ENCODE measurements around the gene TGFBI. TPM values are rescaled to one million over a fixed set of nuclear protein-coding genes. Genes with fewer than 3 reads are reported as not detected.
A peak's percentile ranks its signal among the peaks of the same experiment; 100 is the strongest.

The TGFBI gene
- total and polyA plus RNA-seq, 2 donors (not counting 1 experiment from before 2014, with no cell fraction given): 398 to 889 TPM

DNA sequence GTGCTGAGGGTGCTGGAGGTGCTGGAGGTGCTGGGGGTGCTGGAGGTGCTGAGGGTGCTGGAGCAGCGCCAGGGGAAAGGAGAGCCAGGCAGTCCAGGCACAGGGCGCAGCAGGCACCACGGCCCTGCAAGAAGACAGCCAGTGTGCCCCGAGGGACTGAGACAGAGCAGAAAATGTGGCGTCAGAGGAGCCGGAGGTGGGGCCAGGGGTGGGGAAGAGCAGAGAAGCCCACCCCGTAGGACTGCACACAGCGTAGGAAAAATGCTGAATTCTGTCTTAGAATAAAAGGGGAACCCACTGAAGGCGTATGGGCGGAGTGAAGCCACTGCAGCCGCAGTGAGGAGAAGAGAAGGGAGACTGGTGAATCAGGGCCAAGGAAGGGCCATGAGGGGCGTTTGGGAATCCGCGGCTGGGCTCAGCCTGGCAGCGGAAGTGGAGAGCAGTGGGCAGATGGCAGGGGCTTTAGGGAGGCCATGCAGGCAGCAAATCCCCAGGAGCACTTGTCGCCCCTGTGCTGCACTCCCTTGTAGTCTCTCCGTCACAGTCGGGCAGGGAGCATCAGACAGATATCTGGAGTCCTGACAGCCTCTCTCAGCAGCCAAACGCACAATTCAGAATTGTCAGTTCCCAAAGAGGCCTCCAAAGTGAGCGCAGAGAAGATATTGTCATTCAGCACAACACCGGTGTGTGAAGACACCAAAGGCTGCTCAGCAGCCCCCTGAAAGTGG is 38.1 kb upstream of the TGFBI start:
- H3K27ac ChIP-seq (ENCODE audit: insufficient read depth, low read length): no peak overlapping the region
- no peaks in the 10 kb centered on the region for H3K36me3 ChIP-seq (ENCODE audit: control insufficient read depth, insufficient read depth, low read length)
- TF ChIP-seq, protein P1, sequence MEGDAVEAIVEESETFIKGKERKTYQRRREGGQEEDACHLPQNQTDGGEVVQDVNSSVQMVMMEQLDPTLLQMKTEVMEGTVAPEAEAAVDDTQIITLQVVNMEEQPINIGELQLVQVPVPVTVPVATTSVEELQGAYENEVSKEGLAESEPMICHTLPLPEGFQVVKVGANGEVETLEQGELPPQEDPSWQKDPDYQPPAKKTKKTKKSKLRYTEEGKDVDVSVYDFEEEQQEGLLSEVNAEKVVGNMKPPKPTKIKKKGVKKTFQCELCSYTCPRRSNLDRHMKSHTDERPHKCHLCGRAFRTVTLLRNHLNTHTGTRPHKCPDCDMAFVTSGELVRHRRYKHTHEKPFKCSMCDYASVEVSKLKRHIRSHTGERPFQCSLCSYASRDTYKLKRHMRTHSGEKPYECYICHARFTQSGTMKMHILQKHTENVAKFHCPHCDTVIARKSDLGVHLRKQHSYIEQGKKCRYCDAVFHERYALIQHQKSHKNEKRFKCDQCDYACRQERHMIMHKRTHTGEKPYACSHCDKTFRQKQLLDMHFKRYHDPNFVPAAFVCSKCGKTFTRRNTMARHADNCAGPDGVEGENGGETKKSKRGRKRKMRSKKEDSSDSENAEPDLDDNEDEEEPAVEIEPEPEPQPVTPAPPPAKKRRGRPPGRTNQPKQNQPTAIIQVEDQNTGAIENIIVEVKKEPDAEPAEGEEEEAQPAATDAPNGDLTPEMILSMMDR (conservative IDR thresholded peaks at IDR 0.05 in 1 of 2, IDR thresholded peaks at IDR 0.05 in 1 of 2; ENCODE audit: low read depth in 1 of 2, low read length in 2 of 2): no peak
- no peak for TF ChIP-seq EZH2 (IDR thresholded peaks at IDR 0.05; ENCODE audit: low read length, missing control alignments)
- H4K20me1 ChIP-seq (ENCODE audit: control insufficient read depth, extremely low read depth, insufficient read depth, low read length): no peaks in the 10 kb centered on the region
- H3K4me1 ChIP-seq (ENCODE audit: control insufficient read depth, extremely low read depth, insufficient read depth, low read length): peaks cover 25% of the 10 kb centered on the region
- no peak overlapping the region for H3K9ac ChIP-seq (ENCODE audit: insufficient read depth, low read length)
- H3K4me3 ChIP-seq (replicated peaks in 1 of 4; ENCODE audit: control extremely low read depth in 1 of 4, insufficient read depth in 1 of 4, low read depth in 3 of 4, low read length in 4 of 4): no peak overlapping the region
- no peaks in the 10 kb centered on the region for H3K9me3 ChIP-seq (ENCODE audit: control insufficient read depth, insufficient read depth, low read depth, low read length)
- H3K79me2 ChIP-seq (ENCODE audit: control insufficient read depth, insufficient read depth, low read length): no peaks in the 10 kb centered on the region
- H3K27me3 ChIP-seq (ENCODE audit: control insufficient read depth, insufficient read depth, low read length): no peaks in the 10 kb centered on the region
- no peak overlapping the region for H3K4me2 ChIP-seq (ENCODE audit: extremely low read depth, insufficient read depth, low read length)
- no peak for DNase-seq (ENCODE audit: low read depth in 2 of 2)
- H2AFZ ChIP-seq (ENCODE audit: low read length): no peak overlapping the region

DNA sequence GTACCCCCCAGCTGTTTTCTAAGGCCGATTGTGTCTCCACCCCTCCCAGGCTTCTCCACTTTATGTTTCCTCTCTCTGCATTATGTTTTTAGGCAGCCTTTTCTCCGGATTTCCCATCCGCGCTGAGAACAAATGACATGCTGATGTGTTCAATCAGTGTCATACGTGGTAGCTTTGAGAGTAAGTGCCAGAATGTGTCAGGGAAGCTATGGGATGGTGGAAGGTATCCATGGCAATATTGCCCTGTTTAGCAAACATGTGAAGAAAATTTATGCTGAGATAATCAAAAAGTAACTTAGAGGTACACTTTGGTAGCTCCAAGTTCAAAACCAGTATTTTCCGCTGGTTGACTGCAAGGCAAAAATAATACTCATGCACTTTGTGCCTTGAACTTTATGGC is 37.4 kb upstream of the TGFBI start:
- Histone ChIP-seq H3K4me1 (ENCODE audit: control insufficient read depth, extremely low read depth, insufficient read depth, low read length) (peaks cover 26% of the 10 kb centered on the region), H2AFZ (ENCODE audit: low read length) (no peak overlapping the region), H3K27me3 (ENCODE audit: control insufficient read depth, insufficient read depth, low read length) (no peaks in the 10 kb centered on the region), H4K20me1 (ENCODE audit: control insufficient read depth, extremely low read depth, insufficient read depth, low read length) (no peaks in the 10 kb centered on the region), H3K79me2 (ENCODE audit: control insufficient read depth, insufficient read depth, low read length) (no peaks in the 10 kb centered on the region), H3K27ac (ENCODE audit: insufficient read depth, low read length) (no peak overlapping the region), H3K4me3 (replicated peaks in 1 of 4; ENCODE audit: control extremely low read depth in 1 of 4, insufficient read depth in 1 of 4, low read depth in 3 of 4, low read length in 4 of 4) (no peak overlapping the region), H3K36me3 (ENCODE audit: control insufficient read depth, insufficient read depth, low read length) (no peaks in the 10 kb centered on the region), H3K9ac (ENCODE audit: insufficient read depth, low read length) (no peak overlapping the region), H3K9me3 (ENCODE audit: control insufficient read depth, insufficient read depth, low read depth, low read length) (no peaks in the 10 kb centered on the region), H3K4me2 (ENCODE audit: extremely low read depth, insufficient read depth, low read length) (no peak overlapping the region)
- TF ChIP-seq, protein P1 (conservative IDR thresholded peaks at IDR 0.05 in 1 of 2, IDR thresholded peaks at IDR 0.05 in 1 of 2; ENCODE audit: low read depth in 1 of 2, low read length in 2 of 2): no peak
- no peak for TF ChIP-seq EZH2 (IDR thresholded peaks at IDR 0.05; ENCODE audit: low read length, missing control alignments)
- DNase-seq (ENCODE audit: low read depth in 2 of 2): no peak

DNA sequence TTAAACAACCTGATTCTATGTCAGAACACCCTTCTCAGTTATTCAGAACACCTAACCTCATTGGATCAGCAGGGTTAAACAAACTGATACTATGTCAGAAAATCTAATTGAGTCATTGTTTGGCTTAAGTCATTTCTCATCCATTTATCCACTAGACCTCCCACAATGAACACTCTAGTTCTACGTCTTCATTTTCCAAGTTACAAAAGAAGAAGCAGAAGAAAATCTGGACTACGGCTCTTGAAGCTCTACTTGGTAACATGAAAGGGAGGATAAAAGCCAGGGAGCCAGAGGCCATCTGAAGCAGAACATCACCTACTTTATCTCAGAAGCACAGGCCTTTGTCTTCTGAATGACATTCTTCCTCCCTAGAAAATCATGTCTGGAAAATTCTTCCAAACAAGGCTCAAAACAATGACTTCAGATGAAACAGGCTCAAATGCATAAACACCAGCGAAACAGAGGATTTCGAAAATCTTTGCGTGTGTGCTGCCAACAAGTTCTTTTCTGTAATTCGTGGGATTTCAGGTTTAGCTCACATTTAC is 35.4 kb upstream of the TGFBI start:
- Histone ChIP-seq H3K27ac (ENCODE audit: insufficient read depth, low read length) (peak overlapping the region; percentile 60), H3K4me2 (ENCODE audit: extremely low read depth, insufficient read depth, low read length) (peak overlapping the region; percentile 80), H3K36me3 (ENCODE audit: control insufficient read depth, insufficient read depth, low read length) (no peaks in the 10 kb centered on the region), H3K4me3 (replicated peaks in 1 of 4; ENCODE audit: control extremely low read depth in 1 of 4, insufficient read depth in 1 of 4, low read depth in 3 of 4, low read length in 4 of 4) (no peak overlapping the region), H3K4me1 (ENCODE audit: control insufficient read depth, extremely low read depth, insufficient read depth, low read length) (peaks cover 29% of the 10 kb centered on the region), H2AFZ (ENCODE audit: low read length) (no peak overlapping the region), H3K9ac (ENCODE audit: insufficient read depth, low read length) (no peak overlapping the region), H3K9me3 (ENCODE audit: control insufficient read depth, insufficient read depth, low read depth, low read length) (no peaks in the 10 kb centered on the region), H4K20me1 (ENCODE audit: control insufficient read depth, extremely low read depth, insufficient read depth, low read length) (no peaks in the 10 kb centered on the region), H3K79me2 (ENCODE audit: control insufficient read depth, insufficient read depth, low read length) (no peaks in the 10 kb centered on the region), H3K27me3 (ENCODE audit: control insufficient read depth, insufficient read depth, low read length) (no peaks in the 10 kb centered on the region)
- DNase-seq (ENCODE audit: low read depth in 2 of 2): peak; percentile 71 to 76
- TF ChIP-seq, protein P1 (conservative IDR thresholded peaks at IDR 0.05 in 1 of 2, IDR thresholded peaks at IDR 0.05 in 1 of 2; ENCODE audit: low read depth in 1 of 2, low read length in 2 of 2): no peak
- no peak for TF ChIP-seq EZH2 (IDR thresholded peaks at IDR 0.05; ENCODE audit: low read length, missing control alignments)

All from fibroblast of lung (primary cell).